Choroid plexus epithelial cell (primary cell): ENCODE measurements around the gene GAPDHS.

Experiments used
- DNase-seq: peaks from one replicate; pipeline ENCODE4 v3.0.0-alpha.2; 2010; ENCODE audit warnings: low read depth
- H3K4me3 ChIP-seq: 2 replicates; pipeline ENCODE4 v1.5.1; 2011; ENCODE audit warnings: low read depth, mild to moderate bottlenecking, control low read depth, low read length, moderate library complexity
- CTCF ChIP-seq: conservative IDR thresholded peaks from 2 replicates; pipeline ENCODE4 v1.5.1; 2011; ENCODE audit warnings: low read depth, mild to moderate bottlenecking, control low read depth, inconsistent platforms, low read length, moderate library complexity

Gene GAPDHS

GRCh38 chr19:35524181-35524837, 8.9 kb upstream of the GAPDHS start:
- TF ChIP-seq CTCF, result no peak
- no peak overlapping the region for H3K4me3 ChIP-seq
- DNase-seq, result no peak

GRCh38 chr19:35525873-35526272, 7.4 kb upstream of the GAPDHS start:
- no peak for DNase-seq
- H3K4me3 ChIP-seq, result no peak overlapping the region
- no peak for TF ChIP-seq CTCF

GRCh38 chr19:35528218-35529038, 4.8 kb upstream of the GAPDHS start, which contains the start of gene SBSN:
Gene SBSN, minus strand, starts transcription at chr19:35528311. Its CDS starts 30 bp downstream, at chr19:35528281.
- no peak for TF ChIP-seq CTCF
- DNase-seq, result peak; percentile 58
- no peak within 1 kb of the TSS for H3K4me3 ChIP-seq

GRCh38 chr19:35529241-35530218, 3.7 kb upstream of the GAPDHS start:
- no peak for TF ChIP-seq CTCF
- no peak for DNase-seq
- no peak overlapping the region for H3K4me3 ChIP-seq

- H3K4me3 ChIP-seq, result no peak overlapping the region
- no peak for DNase-seq
- no peak for TF ChIP-seq CTCF
Measured at GRCh38 chr19:35531291-35531690, 2.0 kb upstream of the GAPDHS start.

- no peak for TF ChIP-seq CTCF
- H3K4me3 ChIP-seq, result no peak overlapping the region
- DNase-seq, result no peak
Measured at GRCh38 chr19:35533822-35534392, 651 bp downstream of the GAPDHS start.
